GM18526 (cell line): Measurements from ENCODE around the gene AATF.

Experiments used
- POLR2A ChIP-seq: IDR thresholded peaks from 3 replicates; pipeline ENCODE4 v1.6.1; 2011; ENCODE audit not compliant: insufficient read length; ENCODE audit errors: extremely low read depth

Gene AATF

DNA sequence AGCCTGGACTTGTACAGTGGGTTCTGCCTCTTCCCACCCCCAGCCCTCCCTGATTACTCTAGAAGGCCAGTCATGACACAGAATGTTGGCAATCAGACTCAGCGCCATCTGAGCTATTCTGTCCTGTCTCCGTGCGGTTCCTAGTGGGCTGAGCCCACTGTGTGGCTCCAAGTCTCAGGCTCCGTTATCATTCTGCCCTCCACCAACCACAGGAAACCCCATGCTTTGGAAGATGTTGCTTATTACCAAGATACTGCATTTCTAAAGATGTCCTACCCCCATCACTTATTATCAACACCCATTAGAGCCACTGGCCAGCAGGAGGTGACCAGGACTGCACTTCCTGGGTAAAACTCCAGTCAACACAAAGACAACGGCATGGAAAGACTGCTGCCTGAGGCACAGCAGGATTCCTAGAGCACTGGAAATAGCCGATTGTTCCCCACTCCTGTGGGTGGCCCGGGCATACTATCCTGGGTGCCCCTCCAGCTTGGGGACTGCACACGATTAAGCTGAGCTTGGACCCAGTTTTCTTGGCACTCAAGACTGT, 133.6 kb downstream of the AATF start:
- TF ChIP-seq POLR2A, result no peak

DNA sequence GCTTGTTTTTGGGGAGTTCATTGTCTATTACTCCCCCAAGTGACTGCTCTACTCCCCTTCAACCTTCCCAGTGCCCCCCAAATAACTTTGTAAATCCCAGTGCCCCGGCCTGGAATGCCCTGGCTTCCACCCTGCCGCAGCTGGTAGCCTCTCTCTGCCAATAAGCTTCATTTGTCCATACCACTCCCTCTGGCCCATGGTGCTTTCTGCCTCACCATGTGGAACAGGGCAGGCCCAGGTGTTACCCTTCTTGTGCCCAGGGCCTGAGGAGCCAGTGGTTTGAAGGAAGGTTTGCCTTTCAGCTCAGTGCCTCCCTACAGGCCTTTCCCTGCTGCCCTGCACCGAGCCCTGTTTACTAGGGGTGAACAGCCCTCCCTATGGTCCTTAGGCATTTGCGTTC, 134.2 kb downstream of the AATF start:
- TF ChIP-seq POLR2A, result no peak

DNA sequence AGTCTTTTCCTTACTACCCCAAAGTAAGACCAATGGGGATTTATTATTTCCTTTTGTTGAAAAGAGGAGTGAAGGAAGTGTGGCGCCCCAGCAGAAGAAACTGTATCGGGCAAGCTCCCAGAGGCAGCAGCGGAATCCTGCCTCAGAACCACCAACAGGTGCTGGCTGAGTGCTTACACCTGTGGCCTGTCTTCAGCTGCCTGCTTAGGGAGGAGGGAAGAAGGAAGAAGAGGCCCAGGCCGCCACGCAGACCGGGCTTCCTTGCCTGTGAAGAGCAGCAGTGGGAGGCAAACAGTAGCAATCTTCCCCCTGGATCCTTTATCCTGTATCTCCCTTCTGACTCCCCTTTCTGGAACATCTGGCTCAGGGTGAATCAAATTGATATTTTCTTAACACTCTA, 134.7 kb downstream of the AATF start:
- TF ChIP-seq POLR2A, result no peak

DNA sequence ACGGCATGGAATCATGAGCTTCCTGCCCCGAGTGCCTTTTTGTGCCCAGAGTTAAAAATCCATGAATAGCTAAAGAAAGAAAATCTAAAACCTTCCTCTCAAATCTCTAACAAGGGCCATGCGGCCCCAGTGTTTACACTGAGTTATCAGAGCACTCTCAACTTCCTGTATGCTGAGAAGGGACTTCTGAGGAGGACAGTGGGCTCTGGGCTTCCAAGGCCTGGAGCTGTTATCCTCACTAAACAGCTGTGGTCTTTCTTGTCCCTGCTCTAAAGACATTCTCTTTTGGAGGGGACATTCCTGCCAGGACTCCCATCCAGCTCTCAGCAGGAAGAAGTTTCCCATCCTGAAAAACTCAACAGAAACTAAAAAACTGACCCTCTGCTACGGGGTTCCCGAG, 135.6 kb downstream of the AATF start:
- TF ChIP-seq POLR2A, result no peak

DNA sequence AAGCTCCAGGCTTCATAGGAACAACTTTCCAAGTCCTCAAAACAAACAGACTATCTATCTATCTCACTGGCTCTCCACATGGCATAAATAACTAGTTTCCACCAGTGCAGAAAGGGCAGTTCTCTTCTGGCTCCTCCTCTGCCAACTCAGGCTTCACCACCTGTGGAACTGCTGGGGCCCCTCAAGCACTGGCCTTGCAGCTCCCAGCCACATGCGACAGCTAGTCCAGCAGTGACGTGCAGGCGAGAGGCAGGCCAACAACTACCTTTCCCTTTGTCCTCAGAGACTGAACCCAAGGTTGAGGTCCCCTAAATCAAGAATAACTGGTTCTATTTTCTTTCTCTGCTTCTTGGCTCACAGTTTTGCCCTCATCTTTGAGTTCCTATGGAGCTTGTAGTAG, 137.6 kb downstream of the AATF start:
- no peak for TF ChIP-seq POLR2A

DNA sequence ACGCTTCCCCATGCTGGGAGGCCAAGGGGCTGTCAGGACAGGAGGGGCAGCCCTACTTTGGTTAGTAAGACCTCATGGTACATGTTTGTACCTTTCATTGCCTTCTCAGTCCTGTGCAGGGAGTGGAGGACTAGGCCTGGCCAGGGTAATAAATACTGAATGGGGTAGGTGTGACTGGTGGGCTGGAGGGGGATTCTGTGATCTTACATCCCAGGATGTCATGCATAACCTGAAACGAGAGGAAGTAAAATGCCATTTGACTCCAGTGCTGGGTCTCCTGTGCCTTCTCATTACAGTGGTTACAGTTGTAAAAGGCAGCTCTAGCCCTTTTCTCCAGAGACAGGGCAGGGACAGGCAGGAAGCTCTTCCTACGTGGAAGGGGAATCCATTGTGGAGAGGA, 138.2 kb downstream of the AATF start:
- TF ChIP-seq POLR2A, result no peak

DNA sequence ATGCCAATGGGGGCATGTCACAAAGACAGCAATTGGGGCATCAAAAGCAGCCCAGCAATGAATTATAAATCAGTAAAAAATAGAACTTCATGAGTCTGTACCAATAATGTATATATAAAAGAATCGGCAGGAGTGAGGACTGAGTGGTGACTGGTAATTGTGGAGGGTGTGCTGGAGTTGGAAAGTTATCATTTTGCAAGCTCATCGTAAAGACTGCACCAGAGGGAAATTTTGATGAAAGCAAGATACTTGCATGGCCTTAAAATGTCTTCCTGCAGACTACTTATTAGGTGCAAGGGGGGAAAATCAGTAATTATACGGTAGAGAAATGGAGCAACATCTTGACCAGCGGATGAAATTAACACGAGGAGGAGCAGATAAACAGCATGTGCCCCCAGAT, 138.9 kb downstream of the AATF start:
- TF ChIP-seq POLR2A, result no peak

DNA sequence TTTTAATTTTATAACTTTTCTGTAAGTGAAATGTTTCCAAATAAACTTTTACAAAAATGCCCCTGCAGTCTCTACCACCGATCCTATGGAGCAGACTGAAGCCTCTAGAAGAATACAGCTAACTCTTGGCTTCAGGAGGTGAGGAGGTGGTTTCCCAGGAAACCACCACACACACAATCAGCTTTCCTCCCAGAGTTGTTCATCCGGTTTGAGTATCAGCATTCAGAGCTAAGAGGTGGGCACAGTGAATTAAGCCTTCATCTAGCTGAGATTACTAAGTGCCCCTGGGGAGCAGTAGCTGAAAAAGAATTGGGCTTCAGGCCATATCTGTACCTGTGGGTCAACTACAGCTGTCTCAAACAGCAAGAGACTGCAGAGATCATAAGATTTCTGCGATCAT, 139.7 kb downstream of the AATF start:
- TF ChIP-seq POLR2A, result no peak

DNA sequence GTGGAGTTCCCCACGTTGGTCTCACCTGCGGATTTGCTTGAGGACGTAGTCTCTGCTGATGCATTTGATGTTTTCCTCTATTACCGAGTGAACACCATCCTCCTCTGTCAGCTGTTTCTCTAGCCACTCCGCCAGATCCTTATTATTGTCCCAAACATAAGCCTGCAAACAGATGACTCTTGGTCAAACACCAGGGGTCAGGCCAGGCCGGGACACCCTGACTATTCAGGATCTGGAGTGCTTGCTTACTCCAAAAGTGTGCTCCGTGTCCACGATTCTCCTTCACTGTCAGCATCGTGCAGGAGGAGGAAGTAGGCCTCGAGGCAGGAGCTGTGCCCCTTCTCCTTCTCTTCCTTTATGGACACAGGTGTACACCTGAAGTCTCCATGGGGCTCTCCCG, 140.2 kb downstream of the AATF start:
- TF ChIP-seq POLR2A, result no peak

DNA sequence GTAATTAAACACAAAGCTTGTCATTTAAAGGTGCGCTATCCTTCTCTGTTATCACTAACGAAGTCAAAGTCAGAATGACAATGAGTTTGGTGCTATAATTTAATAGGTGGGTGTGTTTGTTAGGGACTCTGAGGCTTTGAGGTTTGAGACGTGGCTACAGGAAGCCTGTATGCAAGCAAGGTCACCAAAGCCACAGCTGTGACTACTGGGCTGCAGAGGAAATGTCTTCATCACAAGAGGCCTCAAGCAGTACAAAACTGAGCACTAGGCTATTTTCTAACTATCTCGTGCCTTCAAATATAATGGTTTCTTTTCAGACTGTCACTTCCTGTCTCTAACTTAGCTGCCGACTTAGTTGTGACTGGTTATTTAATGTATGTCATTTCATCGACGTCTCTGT, 141.2 kb downstream of the AATF start:
- TF ChIP-seq POLR2A, result no peak

DNA sequence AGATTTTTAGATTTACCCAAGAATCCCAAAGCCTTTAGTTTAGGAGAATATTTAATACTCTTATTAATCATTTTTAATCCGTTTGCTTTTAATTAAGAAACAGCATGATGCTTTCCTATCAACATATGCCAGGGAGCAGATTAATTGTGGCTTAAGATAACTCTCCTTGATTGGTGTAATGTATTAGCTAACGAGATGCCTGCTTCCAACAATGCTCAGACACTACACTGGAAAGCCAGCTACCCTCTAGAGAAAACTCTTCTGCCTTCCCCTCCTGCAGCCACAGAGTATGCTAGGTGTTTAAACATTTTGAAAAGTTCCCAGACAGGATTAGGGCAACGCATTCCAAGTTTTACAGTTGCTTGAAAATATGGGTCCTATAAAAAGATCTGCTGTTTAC, 142.2 kb downstream of the AATF start:
- no peak for TF ChIP-seq POLR2A

DNA sequence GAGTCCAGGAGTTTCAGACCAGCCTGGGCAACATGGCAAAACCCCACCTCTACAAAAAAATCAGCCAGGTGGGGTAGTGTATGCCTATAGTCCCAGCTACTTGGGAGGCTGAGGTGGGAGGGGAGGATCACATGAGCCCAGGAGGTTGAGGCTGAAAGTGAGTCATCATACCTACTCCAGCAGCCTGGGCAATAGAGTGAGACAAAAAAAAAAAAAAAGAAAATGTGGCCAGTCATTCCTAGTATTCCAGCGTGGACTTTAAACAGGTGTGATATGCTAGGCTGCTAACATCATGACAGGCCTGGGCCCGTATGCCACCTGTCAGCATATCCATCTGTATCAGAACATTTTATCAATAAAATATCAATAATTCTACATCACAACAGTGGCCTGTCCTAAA, 143.3 kb downstream of the AATF start:
- TF ChIP-seq POLR2A, result no peak

DNA sequence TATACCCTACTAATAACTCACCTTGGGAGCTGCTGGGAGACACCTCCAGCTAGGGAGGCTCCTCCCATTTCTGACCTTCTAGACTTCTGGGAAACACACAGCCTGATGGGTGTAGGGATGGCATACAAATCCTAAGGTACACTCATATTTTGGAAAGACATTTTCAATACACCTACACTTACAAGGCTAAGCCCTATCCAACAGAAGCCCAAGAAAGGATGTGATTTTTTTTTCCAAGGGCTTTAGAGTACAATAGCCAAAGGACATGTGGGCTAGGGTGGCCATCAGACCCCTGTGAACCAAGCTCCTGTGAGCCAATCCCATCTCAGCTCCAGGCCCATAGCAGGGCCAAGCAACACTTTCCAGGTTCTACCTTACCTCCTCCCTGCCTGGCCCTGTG, 143.9 kb downstream of the AATF start:
- TF ChIP-seq POLR2A, result no peak

DNA sequence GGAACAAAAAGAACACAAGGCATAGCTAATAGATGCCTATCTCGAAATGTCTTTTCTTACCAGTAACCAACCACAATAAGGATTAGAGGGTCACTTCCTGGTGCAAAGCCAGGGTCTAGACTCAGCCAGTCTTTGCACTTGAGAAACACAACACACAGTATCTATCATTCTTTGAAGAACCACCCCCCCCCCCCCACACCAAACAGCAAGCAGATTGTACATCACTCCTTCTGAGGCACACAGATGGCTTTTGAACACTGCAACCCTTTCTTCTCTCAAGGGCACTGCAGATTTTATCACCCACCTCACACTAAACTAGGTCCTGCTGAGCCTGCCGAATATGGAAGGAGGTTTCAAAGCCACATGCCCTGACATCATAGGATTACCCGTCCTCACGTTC, 145.6 kb downstream of the AATF start:
- no peak for TF ChIP-seq POLR2A

DNA sequence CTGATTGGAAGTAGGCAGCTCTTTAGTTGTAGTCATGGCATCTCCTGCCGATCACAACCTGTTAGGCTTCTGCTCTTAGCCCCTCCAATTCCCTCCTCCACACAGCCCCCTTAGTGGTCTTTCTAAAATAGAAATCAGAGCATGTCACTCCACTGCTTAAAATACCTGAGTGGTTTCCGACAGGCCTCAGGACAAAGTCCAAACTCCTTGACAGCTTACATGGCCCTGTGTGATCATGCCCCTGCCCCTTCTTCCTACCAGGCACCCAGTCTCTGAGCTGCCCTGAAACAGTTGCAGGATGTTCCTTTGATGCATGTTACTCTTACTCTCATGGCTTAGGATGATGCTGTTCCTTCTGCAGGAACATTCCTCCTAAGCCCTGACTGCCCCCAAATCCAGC, 147.3 kb downstream of the AATF start:
- TF ChIP-seq POLR2A, result no peak

DNA sequence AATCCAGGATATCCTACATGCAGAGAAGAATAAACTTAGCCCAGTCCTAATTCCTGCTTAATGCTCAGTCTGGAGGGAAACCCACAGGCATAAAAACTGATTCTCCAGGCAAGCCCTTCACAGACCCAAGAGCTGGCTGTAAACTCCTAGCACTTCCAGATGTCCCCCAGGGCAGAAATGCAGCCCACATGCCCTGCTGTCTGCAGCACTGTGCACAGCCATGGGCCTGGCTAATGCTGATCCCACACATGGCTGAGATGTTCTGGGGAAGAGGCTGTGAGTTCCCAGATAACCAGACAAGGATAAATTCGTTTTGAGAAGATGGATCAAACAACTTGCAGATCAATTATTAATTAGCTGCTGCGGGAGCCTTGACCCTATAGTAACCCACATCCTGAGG, 148.4 kb downstream of the AATF start:
- TF ChIP-seq POLR2A, result no peak

DNA sequence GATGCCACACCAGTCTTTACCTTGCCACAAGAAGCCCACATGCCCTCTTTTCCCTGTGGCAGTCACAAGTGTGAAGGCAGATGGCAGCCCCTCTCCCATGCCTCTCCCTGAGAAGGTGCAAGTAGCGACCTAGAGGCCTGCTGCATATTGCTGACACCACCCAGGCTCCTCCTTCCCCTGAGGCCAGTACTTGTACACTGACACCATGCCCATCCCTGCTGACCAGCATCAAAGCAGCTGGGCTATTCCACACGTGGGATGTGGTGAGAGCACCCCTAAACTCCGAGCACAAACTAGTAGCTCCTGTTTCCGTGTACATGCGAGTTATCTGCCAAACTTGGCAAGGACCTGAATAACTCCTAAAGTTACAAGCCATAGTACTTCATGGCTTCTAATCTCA, 149.4 kb downstream of the AATF start:
- TF ChIP-seq POLR2A, result no peak
